ENCODE results near the gene MED31.

- TF ChIP-seq POLR2A (IDR thresholded peaks at IDR 0.05; ENCODE audit: extremely low read depth, insufficient read length), result no peak
- TF ChIP-seq, protein P1, sequence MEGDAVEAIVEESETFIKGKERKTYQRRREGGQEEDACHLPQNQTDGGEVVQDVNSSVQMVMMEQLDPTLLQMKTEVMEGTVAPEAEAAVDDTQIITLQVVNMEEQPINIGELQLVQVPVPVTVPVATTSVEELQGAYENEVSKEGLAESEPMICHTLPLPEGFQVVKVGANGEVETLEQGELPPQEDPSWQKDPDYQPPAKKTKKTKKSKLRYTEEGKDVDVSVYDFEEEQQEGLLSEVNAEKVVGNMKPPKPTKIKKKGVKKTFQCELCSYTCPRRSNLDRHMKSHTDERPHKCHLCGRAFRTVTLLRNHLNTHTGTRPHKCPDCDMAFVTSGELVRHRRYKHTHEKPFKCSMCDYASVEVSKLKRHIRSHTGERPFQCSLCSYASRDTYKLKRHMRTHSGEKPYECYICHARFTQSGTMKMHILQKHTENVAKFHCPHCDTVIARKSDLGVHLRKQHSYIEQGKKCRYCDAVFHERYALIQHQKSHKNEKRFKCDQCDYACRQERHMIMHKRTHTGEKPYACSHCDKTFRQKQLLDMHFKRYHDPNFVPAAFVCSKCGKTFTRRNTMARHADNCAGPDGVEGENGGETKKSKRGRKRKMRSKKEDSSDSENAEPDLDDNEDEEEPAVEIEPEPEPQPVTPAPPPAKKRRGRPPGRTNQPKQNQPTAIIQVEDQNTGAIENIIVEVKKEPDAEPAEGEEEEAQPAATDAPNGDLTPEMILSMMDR (IDR thresholded peaks at IDR 0.05; ENCODE audit: low read depth, low read length), result no peak
- TF ChIP-seq, protein P2, sequence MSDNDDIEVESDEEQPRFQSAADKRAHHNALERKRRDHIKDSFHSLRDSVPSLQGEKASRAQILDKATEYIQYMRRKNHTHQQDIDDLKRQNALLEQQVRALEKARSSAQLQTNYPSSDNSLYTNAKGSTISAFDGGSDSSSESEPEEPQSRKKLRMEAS (IDR thresholded peaks at IDR 0.05; ENCODE audit: low read depth, low read length), result no peak
Observed at GRCh38 chr17:6623941-6624340, 27.5 kb downstream of the MED31 start.
